H1 (cell line): Measurements from ENCODE around the gene MAST2. TPM values are rescaled to one million over a fixed set of nuclear protein-coding genes. Genes with fewer than 3 reads are reported as not detected.
"Not testable (repeated sequence)": the region's sequence is repeated elsewhere in the genome, so short reads cannot be mapped to it uniquely, and the experiment has no call there.

Source experiments
- CTCF ChIA-PET: fragments of 300-600 bp; sonication (Branson Sonifier 250); formaldehyde crosslinking; loops from one replicate; lab custom pipeline; 2021; ENCODE audit not compliant: partially characterized antibody; lab: Charles Lee
- POLR2A ChIA-PET: fragments of 300-600 bp; sonication (Branson Sonifier 250); formaldehyde crosslinking; loops from one replicate; lab custom pipeline; 2021; ENCODE audit warnings: inconsistent platforms; ENCODE audit not compliant: partially characterized antibody; lab: Charles Lee
- DNase-seq, 2 experiments: peaks; one replicate each; pipeline versions ENCODE4 v3.0.0 to v3.0.0-alpha.2; 2010 to 2022; ENCODE audit warnings: low spot score in 2 of 2, low read depth in 1 of 2, mixed read lengths in 1 of 2
- FAIRE-seq: peaks from 2 replicates; lab custom pipeline; 2011; peaks lifted over from hg19 to GRCh38; lab: Jason Lieb, UNC
- H2AFZ ChIP-seq: 2 replicates; pipeline ENCODE4 v1.8.1; 2012; ENCODE audit warnings: low read length, inconsistent platforms
- H2AK5ac ChIP-seq: 2 replicates; pipeline ENCODE4 v1.6.1; 2013; ENCODE audit warnings: low read depth, low read length
- H2BK120ac ChIP-seq: replicated peaks from 2 replicates; pipeline ENCODE3; 2013; ENCODE audit warnings: low read depth, low read length, inconsistent platforms
- H2BK12ac ChIP-seq: 2 replicates; pipeline ENCODE4 v1.6.1; 2013; ENCODE audit warnings: low read depth, low read length
- H2BK15ac ChIP-seq: 2 replicates; pipeline ENCODE4 v1.6.1; 2013; ENCODE audit warnings: low read length
- H2BK20ac ChIP-seq: 2 replicates; pipeline ENCODE4 v1.6.1; 2013; ENCODE audit warnings: low read length
- H2BK5ac ChIP-seq: 2 replicates; pipeline ENCODE4 v1.6.1; 2013; ENCODE audit warnings: low read depth, low read length
- H3K14ac ChIP-seq: 2 replicates; pipeline ENCODE4 v1.6.1; 2013; ENCODE audit warnings: inconsistent platforms; ENCODE audit not compliant: insufficient read length
- H3K18ac ChIP-seq: 2 replicates; pipeline ENCODE4 v1.6.1; 2013; ENCODE audit warnings: low read length; ENCODE audit errors: extremely low read depth
- H3K23ac ChIP-seq: 2 replicates; pipeline ENCODE4 v1.6.1; 2013; ENCODE audit warnings: inconsistent platforms; ENCODE audit not compliant: insufficient read length
- H3K23me2 ChIP-seq: 2 replicates; pipeline ENCODE4 v1.6.1; 2013; ENCODE audit warnings: low read depth, low read length
- H3K27ac ChIP-seq: 2 replicates; pipeline ENCODE4 v1.6.1; 2011; ENCODE audit warnings: low read depth, low read length, inconsistent platforms
- H3K27me3 ChIP-seq, 4 experiments: replicated peaks in 1 of 4; 1 replicate in 1 of 4; 2 replicates in 3 of 4; pipeline versions ENCODE4 v1.6.1 to v1.8.1; 2011 to 2013; ENCODE audit warnings: low read length in 3 of 4, mild to moderate bottlenecking in 3 of 4, inconsistent platforms in 2 of 4, mixed read lengths in 2 of 4, moderate library complexity in 1 of 4; ENCODE audit not compliant: control insufficient read depth in 3 of 4, insufficient read depth in 3 of 4; ENCODE audit errors: extremely low read depth in 1 of 4
- H3K36me3 ChIP-seq, 4 experiments: 2 replicates each; pipeline versions ENCODE4 v1.6.1 to v1.8.1; 2011 to 2013; ENCODE audit warnings: mild to moderate bottlenecking in 4 of 4, low read length in 3 of 4, moderate library complexity in 2 of 4, control low read depth in 1 of 4, inconsistent platforms in 1 of 4; ENCODE audit not compliant: insufficient read depth in 4 of 4, control insufficient read depth in 2 of 4
- H3K4ac ChIP-seq: replicated peaks from 2 replicates; pipeline ENCODE3; 2013; ENCODE audit warnings: low read length, low read depth, mixed read lengths, inconsistent platforms; ENCODE audit not compliant: insufficient read length
- H3K4me1 ChIP-seq, 4 experiments: replicated peaks in 1 of 4; 1 replicate in 1 of 4; 2 replicates in 3 of 4; pipeline versions ENCODE4 v1.6.1 to v1.8.1; 2011 to 2013; ENCODE audit warnings: low read length in 3 of 4, inconsistent platforms in 2 of 4, mixed read lengths in 1 of 4; ENCODE audit not compliant: insufficient read depth in 4 of 4, control insufficient read depth in 3 of 4
- H3K4me2 ChIP-seq, 2 experiments: 2 replicates each; pipeline versions ENCODE4 v1.6.1 to v1.8.1; 2011 to 2013; ENCODE audit warnings: low read depth in 2 of 2, low read length in 2 of 2, control low read depth in 1 of 2, inconsistent platforms in 1 of 2, mild to moderate bottlenecking in 1 of 2; ENCODE audit not compliant: insufficient read depth in 1 of 2
- H3K4me3 ChIP-seq, 4 experiments: fragments of 200-600, 300-600 bp in 1 of 4; sonication (generic), shearing (Covaris generic), sonication (Bioruptor Twin) in 1 of 4; 2 replicates each; pipeline versions ENCODE4 v1.5.1 to v1.8.1; 2011 to 2016; ENCODE audit warnings: low read length in 4 of 4, low read depth in 3 of 4, control low read depth in 2 of 4, inconsistent platforms in 2 of 4, mild to moderate bottlenecking in 2 of 4, mixed read lengths in 1 of 4, moderate library complexity in 1 of 4; ENCODE audit not compliant: insufficient read depth in 2 of 4; ENCODE audit errors: extremely low read depth in 1 of 4
- H3K56ac ChIP-seq: replicated peaks from 2 replicates; pipeline ENCODE3; 2013; ENCODE audit warnings: low read depth, mild to moderate bottlenecking, mixed read lengths, low read length, inconsistent platforms; ENCODE audit not compliant: insufficient read length
- H3K79me1 ChIP-seq: 2 replicates; pipeline ENCODE4 v1.6.1; 2013; ENCODE audit warnings: low read depth, low read length, control low read depth
- H3K79me2 ChIP-seq, 2 experiments: 2 replicates each; pipeline versions ENCODE4 v1.6.1 to v1.8.1; 2012 to 2013; ENCODE audit warnings: low read length in 2 of 2, mild to moderate bottlenecking in 2 of 2, inconsistent platforms in 1 of 2; ENCODE audit not compliant: insufficient read depth in 2 of 2, control insufficient read depth in 1 of 2
- H3K9ac ChIP-seq, 4 experiments: replicated peaks in 1 of 4; 1 replicate in 1 of 4; 2 replicates in 3 of 4; pipeline versions ENCODE4 v1.6.1 to v1.8.1; 2011 to 2013; ENCODE audit warnings: low read depth in 3 of 4, low read length in 3 of 4, control low read depth in 2 of 4, mild to moderate bottlenecking in 2 of 4, moderate library complexity in 2 of 4, inconsistent platforms in 1 of 4; ENCODE audit errors: extremely low read depth in 1 of 4
- H3K9me3 ChIP-seq, 2 experiments: 2 replicates each; pipeline versions ENCODE4 v1.6.1 to v1.8.1; 2012 to 2013; ENCODE audit warnings: mild to moderate bottlenecking in 2 of 2, moderate library complexity in 2 of 2, control low read depth in 1 of 2, inconsistent platforms in 1 of 2, low read depth in 1 of 2, low read length in 1 of 2, mixed read lengths in 1 of 2; ENCODE audit not compliant: insufficient read depth in 2 of 2
- H4K20me1 ChIP-seq, 2 experiments: replicated peaks in 1 of 2; 2 replicates each; pipeline versions ENCODE3 to v1.8.1; 2011 to 2013; ENCODE audit warnings: inconsistent platforms in 2 of 2, low read length in 2 of 2, mild to moderate bottlenecking in 1 of 2; ENCODE audit not compliant: insufficient read depth in 2 of 2, control insufficient read depth in 1 of 2
- H4K5ac ChIP-seq: 2 replicates; pipeline ENCODE4 v1.6.1; 2013; ENCODE audit warnings: low read length, low read depth, mixed read lengths, inconsistent platforms; ENCODE audit not compliant: insufficient read length
- H4K8ac ChIP-seq: 2 replicates; pipeline ENCODE4 v1.8.0; 2013; ENCODE audit warnings: mild to moderate bottlenecking, moderate library complexity, low read length, inconsistent platforms; ENCODE audit not compliant: insufficient read depth; ENCODE audit errors: extremely low read depth
- H4K91ac ChIP-seq: replicated peaks from 2 replicates; pipeline ENCODE3; 2013; ENCODE audit warnings: low read length, mixed read lengths, inconsistent platforms; ENCODE audit not compliant: insufficient read length
- HDAC6 ChIP-seq: IDR thresholded peaks from one replicate; pipeline ENCODE4 v1.7.1; 2012; ENCODE audit warnings: low read depth, mild to moderate bottlenecking, inconsistent platforms, low read length, moderate library complexity
- RAD21 ChIP-seq, 2 experiments: IDR thresholded peaks in 1 of 2; conservative IDR thresholded peaks in 1 of 2; 2 replicates each; pipeline ENCODE4 v1.6.1; 2011; ENCODE audit warnings: low read depth in 2 of 2, low read length in 2 of 2, improper control_type of control experiment in 1 of 2, inconsistent platforms in 1 of 2, mild to moderate bottlenecking in 1 of 2, moderate library complexity in 1 of 2
- TAF7 ChIP-seq: optimal IDR thresholded peaks from 2 replicates; pipeline ENCODE3; 2011; ENCODE audit warnings: low read depth, mild to moderate bottlenecking, inconsistent platforms, low read length, moderate library complexity, borderline replicate concordance
- TEAD4 ChIP-seq: IDR thresholded peaks from 2 replicates; pipeline ENCODE4 v1.6.1; 2012; ENCODE audit warnings: low read depth, low read length, inconsistent platforms, mixed read lengths
- WGBS, 2 experiments: shearing (Covaris generic) in 1 of 2; methylation state at CpG; one replicate each; pipeline versions ENCODE4 v1.1.6 to v1.1.7; 2013 to 2015; ENCODE audit warnings: low lambda C conversion rate in 2 of 2, mixed read lengths in 2 of 2, inconsistent platforms in 1 of 2, low coverage in 1 of 2, missing lambda C conversion rate in 1 of 2; ENCODE audit not compliant: insufficient replicate concordance in 2 of 2, insufficient coverage in 1 of 2, insufficient read length in 1 of 2; ENCODE audit errors: extremely low coverage in 1 of 2, missing lambda C conversion rate in 1 of 2; 5-methylcytosine and 5-hydroxymethylcytosine counted together
- polyA plus RNA-seq, 7 experiments: library from polyadenylated mRNA; depleted of rRNA in 3 of 7; stranded (reverse) in 5 of 7; unstranded in 2 of 7; fragments of >200 nt in 5 of 7; fragments of 200-250 nt in 2 of 7; gene quantifications; 1 replicate in 5 of 7; 2 replicates in 1 of 7; 4 replicates in 1 of 7; pipeline versions ENCODE4 v1.2.1 to v1.2.3, GENCODE V29; 2011 to 2013; ENCODE audit warnings: missing spikeins in 2 of 7, mixed read lengths in 2 of 7
- total RNA-seq: library from RNA; stranded (reverse); fragmentation: NEBNext Ultra II Directional; extraction: Animal tissue kit (Norgen Biotek cat#: 25700); gene quantifications from 2 replicates; pipeline ENCODE4 v1.2.1, GENCODE V29; 2021

The MAST2 gene
- total and polyA plus RNA-seq, 2 of the 8 experiments (the other 6 are each of a cell fraction or from before 2014, with no cell fraction given), result 20.5 to 35.4 TPM

DNA sequence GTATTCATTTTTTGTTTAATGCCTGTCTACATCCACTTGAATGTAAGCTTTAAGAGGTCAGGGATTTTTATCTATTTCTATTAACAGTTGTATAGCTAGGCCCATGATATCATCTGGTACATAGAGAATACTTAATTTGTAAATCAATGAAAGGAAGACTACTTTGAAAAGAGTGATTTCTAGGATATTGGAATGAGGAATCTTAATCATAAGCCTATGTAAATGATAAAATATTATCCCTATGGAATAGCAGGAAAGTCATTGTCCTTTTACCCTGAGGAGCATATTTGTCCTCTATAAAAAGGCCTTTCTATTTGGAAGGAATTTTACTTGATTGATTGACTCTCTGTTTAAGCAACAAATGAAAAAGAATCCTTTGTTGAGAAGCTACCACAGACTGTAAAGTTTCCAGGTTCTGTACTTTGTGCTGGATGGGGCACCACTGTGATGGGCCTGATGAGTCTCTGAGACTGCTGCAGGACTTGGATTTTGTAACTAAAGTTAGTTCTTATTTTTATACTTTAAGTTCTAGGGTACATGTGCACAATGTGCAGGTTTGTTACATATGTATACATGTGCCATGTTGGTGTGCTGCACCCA is 53.8 kb downstream of the MAST2 start (continued):
- TF ChIP-seq TEAD4 (no peak), HDAC6 (no peak), TAF7 (no peak), RAD21 (IDR thresholded peaks at IDR 0.05 in 1 of 2, conservative IDR thresholded peaks at IDR 0.05 in 1 of 2; ENCODE audit: low read depth in 2 of 2, low read length in 2 of 2) (no peak)

DNA sequence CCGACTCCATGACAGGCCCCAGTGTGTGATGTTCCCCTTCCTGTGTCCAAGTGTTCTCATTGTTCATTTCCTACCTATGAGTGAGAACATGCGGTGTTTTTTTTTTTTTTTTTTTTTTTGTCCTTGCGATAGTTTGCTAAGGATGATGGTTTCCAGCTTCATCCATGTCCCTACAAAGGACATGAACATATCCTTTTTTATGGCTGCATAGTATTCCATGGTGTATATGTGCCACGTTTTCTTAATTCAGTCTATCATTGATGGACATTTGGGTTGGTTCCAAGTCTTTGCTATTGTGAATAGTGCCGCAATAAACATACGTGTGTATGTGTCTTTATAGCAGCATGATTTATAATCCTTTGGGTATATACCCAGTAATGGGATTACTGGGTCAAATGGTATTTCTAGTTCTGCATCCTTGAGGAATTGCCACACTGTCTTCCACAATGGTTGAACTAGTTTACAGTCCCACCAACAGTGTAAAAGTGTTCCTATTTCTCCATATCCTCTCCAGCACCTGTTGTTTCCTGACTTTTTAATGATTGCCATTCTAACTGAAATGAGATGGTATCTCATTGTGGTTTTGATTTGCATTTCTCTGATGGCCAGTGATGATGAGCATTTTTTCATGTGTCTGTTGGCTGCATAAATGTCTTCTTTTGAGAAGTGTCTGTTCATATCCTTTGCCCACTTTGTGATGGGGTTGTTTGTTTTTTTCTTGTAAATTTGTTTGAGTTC is 54.5 kb downstream of the MAST2 start:
- H3K18ac ChIP-seq, H3K4me1 ChIP-seq, H2BK120ac ChIP-seq, H3K23me2 ChIP-seq, H3K79me1 ChIP-seq, H3K27me3 ChIP-seq, H3K23ac ChIP-seq, H3K56ac ChIP-seq, H3K9ac ChIP-seq, POLR2A ChIA-PET, H3K9me3 ChIP-seq, H4K5ac ChIP-seq, H3K4me3 ChIP-seq, H4K91ac ChIP-seq, H2AK5ac ChIP-seq, FAIRE-seq, H2AFZ ChIP-seq, H3K36me3 ChIP-seq, H2BK15ac ChIP-seq, H4K20me1 ChIP-seq, H4K8ac ChIP-seq, H3K14ac ChIP-seq, H3K27ac ChIP-seq, H3K4me2 ChIP-seq, H2BK5ac ChIP-seq, H3K4ac ChIP-seq, H2BK20ac ChIP-seq, CTCF ChIA-PET, DNase-seq, H2BK12ac ChIP-seq: not testable (repeated sequence)
- H3K79me2 ChIP-seq, result peaks cover 0 to 44% of the 10 kb centered on the region in 2 experiments; a peak in 2 of 4 replicates
- 100% methylated on average over 5 of the region's 6 CpGs; no CpG with 5 or more reads in 1 of the 2 experiments for WGBS, 2 experiments
